H9 (cell line): ENCODE data around the gene FOLR1. TPM values are rescaled to one million over a fixed set of nuclear protein-coding genes. Genes with fewer than 3 reads are reported as not detected.

Source experiments
- DNase-seq: peaks from one replicate; pipeline ENCODE4 v3.0.0-alpha.2; 2017
- H2AFZ ChIP-seq: one replicate; pipeline ENCODE4 v1.6.1; 2013; ENCODE audit warnings: mild to moderate bottlenecking, low read length, control low read depth, moderate library complexity
- H2AK5ac ChIP-seq: 2 replicates; pipeline ENCODE4 v1.6.1; 2013; ENCODE audit warnings: low read length, control low read depth, mixed read lengths; ENCODE audit not compliant: insufficient read length
- H2BK120ac ChIP-seq: one replicate; pipeline ENCODE4 v1.6.1; 2013; ENCODE audit warnings: low read depth, mild to moderate bottlenecking, low read length, control low read depth, inconsistent platforms; ENCODE audit not compliant: poor library complexity, severe bottlenecking
- H2BK12ac ChIP-seq: 2 replicates; pipeline ENCODE4 v1.6.1; 2013; ENCODE audit warnings: low read length, control low read depth, mixed read lengths, low read depth; ENCODE audit not compliant: insufficient read length
- H2BK15ac ChIP-seq: 2 replicates; pipeline ENCODE4 v1.6.1; 2013; ENCODE audit warnings: low read depth, low read length, control low read depth
- H2BK20ac ChIP-seq: one replicate; pipeline ENCODE4 v1.6.1; 2013; ENCODE audit warnings: low read depth, mild to moderate bottlenecking, low read length, control low read depth, inconsistent platforms; ENCODE audit not compliant: poor library complexity, severe bottlenecking
- H2BK5ac ChIP-seq: 2 replicates; pipeline ENCODE4 v1.6.1; 2013; ENCODE audit warnings: low read length, control low read depth, mixed read lengths; ENCODE audit not compliant: insufficient read length
- H3K14ac ChIP-seq: 2 replicates; pipeline ENCODE4 v1.6.1; 2013; ENCODE audit warnings: low read length, control low read depth; ENCODE audit not compliant: insufficient read depth
- H3K18ac ChIP-seq: 2 replicates; pipeline ENCODE4 v1.6.1; 2013; ENCODE audit warnings: low read depth, mild to moderate bottlenecking, mixed read lengths, low read length, control low read depth; ENCODE audit not compliant: insufficient read length
- H3K23ac ChIP-seq: 2 replicates; pipeline ENCODE4 v1.6.1; 2013; ENCODE audit warnings: low read length, control low read depth, mixed read lengths, low read depth; ENCODE audit not compliant: insufficient read length
- H3K23me2 ChIP-seq: 2 replicates; pipeline ENCODE4 v1.6.1; 2013; ENCODE audit warnings: low read depth, mild to moderate bottlenecking, mixed read lengths, low read length, control low read depth; ENCODE audit not compliant: insufficient read length, poor library complexity, severe bottlenecking
- H3K27ac ChIP-seq: 2 replicates; pipeline ENCODE4 v1.5.1; 2013; ENCODE audit warnings: low read length, control low read depth, mixed read lengths, low read depth; ENCODE audit not compliant: insufficient read length
- H3K27me3 ChIP-seq: 2 replicates; pipeline ENCODE4 v1.6.1; 2013; ENCODE audit warnings: low read length, control low read depth, inconsistent platforms; ENCODE audit not compliant: insufficient read depth
- H3K4ac ChIP-seq: 2 replicates; pipeline ENCODE4 v1.6.1; 2013; ENCODE audit warnings: low read depth, mild to moderate bottlenecking, control low read depth, inconsistent platforms, low read length, moderate library complexity
- H3K4me1 ChIP-seq: 2 replicates; pipeline ENCODE4 v1.6.1; 2013; ENCODE audit warnings: low read length, control low read depth, inconsistent platforms; ENCODE audit not compliant: insufficient read depth
- H3K4me2 ChIP-seq: 2 replicates; pipeline ENCODE4 v1.6.1; 2013; ENCODE audit warnings: low read length, control low read depth, mixed read lengths; ENCODE audit not compliant: insufficient read length, insufficient read depth
- H3K56ac ChIP-seq: 2 replicates; pipeline ENCODE4 v1.6.1; 2013; ENCODE audit warnings: low read depth, mild to moderate bottlenecking, mixed read lengths, low read length, control low read depth; ENCODE audit not compliant: insufficient read length
- H3K79me1 ChIP-seq: 2 replicates; pipeline ENCODE4 v1.6.1; 2013; ENCODE audit warnings: low read depth, mild to moderate bottlenecking, moderate library complexity, low read length, control low read depth, inconsistent platforms; ENCODE audit not compliant: insufficient read depth, poor library complexity, severe bottlenecking
- H3K79me2 ChIP-seq: 2 replicates; pipeline ENCODE4 v1.6.1; 2013; ENCODE audit warnings: low read length, control low read depth, inconsistent platforms; ENCODE audit not compliant: insufficient read depth
- H3K9ac ChIP-seq: 2 replicates; pipeline ENCODE4 v1.6.1; 2013; ENCODE audit warnings: low read length, control low read depth, mixed read lengths; ENCODE audit not compliant: insufficient read length; ENCODE audit errors: extremely low read depth
- H3K9me3 ChIP-seq: one replicate; pipeline ENCODE4 v1.6.1; 2013; ENCODE audit warnings: low read depth, low read length, inconsistent platforms; ENCODE audit not compliant: control insufficient read depth
- H3T11ph ChIP-seq: one replicate; pipeline ENCODE4 v1.6.1; 2013; ENCODE audit warnings: mild to moderate bottlenecking, low read length, control low read depth, inconsistent platforms
- H4K20me1 ChIP-seq: one replicate; pipeline ENCODE4 v1.6.1; 2013; ENCODE audit not compliant: control insufficient read depth, insufficient read length, insufficient read depth
- H4K5ac ChIP-seq: 2 replicates; pipeline ENCODE4 v1.6.1; 2013; ENCODE audit warnings: low read depth, mild to moderate bottlenecking, mixed read lengths, low read length, control low read depth; ENCODE audit not compliant: insufficient read length
- H4K8ac ChIP-seq: replicated peaks from 2 replicates; pipeline ENCODE4 v1.6.1; 2013; ENCODE audit warnings: low read length, control low read depth, mixed read lengths, low read depth; ENCODE audit not compliant: insufficient read length
- H4K91ac ChIP-seq: 2 replicates; pipeline ENCODE4 v1.6.1; 2013; ENCODE audit warnings: low read depth, mild to moderate bottlenecking, moderate library complexity, mixed read lengths, low read length, control low read depth; ENCODE audit not compliant: insufficient read length
- H3K27ac Mint-ChIP-seq, 3 experiments: 2 replicates in 2 of 3; 3 replicates in 1 of 3; pipeline ENCODE4 v1.8.0; 2020 to 2021; ENCODE audit warnings: mixed read lengths in 3 of 3, mild to moderate bottlenecking in 1 of 3, moderate library complexity in 1 of 3
- H3K27me3 Mint-ChIP-seq: 2 replicates; pipeline ENCODE4 v1.8.0; 2021; ENCODE audit warnings: low read depth, mild to moderate bottlenecking, moderate library complexity, mixed read lengths
- H3K36me3 Mint-ChIP-seq, 3 experiments: 2 replicates in 2 of 3; 3 replicates in 1 of 3; pipeline ENCODE4 v1.8.0; 2020 to 2021; ENCODE audit warnings: low read depth in 3 of 3, mixed read lengths in 3 of 3; ENCODE audit not compliant: insufficient read depth in 1 of 3
- H3K4me1 Mint-ChIP-seq, 2 experiments: 2 replicates each; pipeline ENCODE4 v1.8.0; 2020; ENCODE audit warnings: mixed read lengths in 2 of 2
- H3K4me3 Mint-ChIP-seq, 2 experiments: 2 replicates in 1 of 2; 3 replicates in 1 of 2; pipeline ENCODE4 v1.8.0; 2020 to 2021; ENCODE audit warnings: mild to moderate bottlenecking in 2 of 2, mixed read lengths in 2 of 2, moderate library complexity in 1 of 2
- H3K9me3 Mint-ChIP-seq, 2 experiments: 2 replicates in 1 of 2; 3 replicates in 1 of 2; pipeline ENCODE4 v1.8.0; 2020; ENCODE audit warnings: mild to moderate bottlenecking in 2 of 2, mixed read lengths in 2 of 2, moderate library complexity in 1 of 2
- WGBS: extraction: QIAGEN DNeasy Blood & Tissue Kit; methylation state at CpG from one replicate; pipeline ENCODE4 v1.1.7; 2013; ENCODE audit warnings: missing lambda C conversion rate, low lambda C conversion rate, mixed read lengths; ENCODE audit not compliant: insufficient read length; ENCODE audit errors: extremely low coverage; 5-methylcytosine and 5-hydroxymethylcytosine counted together
- total RNA-seq: library from RNA; stranded (reverse); gene quantifications from 2 replicates; pipeline ENCODE4 v1.2.1, GENCODE V29; 2021
- TF ChIP-seq, protein P1 (sequence below): fragments of 200-600 bp; sonication (generic); conservative IDR thresholded peaks from 3 replicates; pipeline ENCODE4 v1.8.0; 2021; ENCODE audit warnings: antibody characterized with exemption, mild to moderate bottlenecking

Gene FOLR1
- total RNA-seq, 1 experiment from 2014 or later, result 0.92 TPM

- H2BK20ac ChIP-seq, result no peak overlapping the region
- Mint-ChIP-seq H3K27ac (no peak overlapping the region), H3K9me3 (no peaks in the 10 kb centered on the region), H3K4me1 (peaks cover 0 to 7% of the 10 kb centered on the region in 2 experiments; a peak in 3 of 4 replicates), H3K4me3 (no peak overlapping the region), H3K36me3 (no peaks in the 10 kb centered on the region), H3K27me3 (peaks cover 6% of the 10 kb centered on the region)
- no peak overlapping the region for H3T11ph ChIP-seq
- H3K27ac ChIP-seq, result no peak overlapping the region
- no peak overlapping the region for H3K14ac ChIP-seq
- no CpG with 5 or more reads among the region's 3 CpGs for WGBS
- H3K23ac ChIP-seq, result no peak overlapping the region
- no peak overlapping the region for H2BK120ac ChIP-seq
- no peaks in the 10 kb centered on the region for H4K20me1 ChIP-seq
- H3K4ac ChIP-seq, result no peak overlapping the region
- no peak overlapping the region for H2AFZ ChIP-seq
- no peaks in the 10 kb centered on the region for H3K79me2 ChIP-seq
- H2BK15ac ChIP-seq, result no peak overlapping the region
- H2BK12ac ChIP-seq, result no peak overlapping the region
- no peak overlapping the region for H2AK5ac ChIP-seq
- no peaks in the 10 kb centered on the region for H3K4me1 ChIP-seq
- no peaks in the 10 kb centered on the region for H3K23me2 ChIP-seq
- no peak overlapping the region for H4K91ac ChIP-seq
- H3K56ac ChIP-seq, result no peak overlapping the region
- no peaks in the 10 kb centered on the region for H3K79me1 ChIP-seq
- no peak overlapping the region for H3K4me2 ChIP-seq
- no peak overlapping the region for H3K9ac ChIP-seq
- no peaks in the 10 kb centered on the region for H3K9me3 ChIP-seq
- no peak overlapping the region for H4K5ac ChIP-seq
- H4K8ac ChIP-seq, result no peak overlapping the region
- no peak overlapping the region for H2BK5ac ChIP-seq
- no peak overlapping the region for H3K18ac ChIP-seq
- TF ChIP-seq, protein P1, sequence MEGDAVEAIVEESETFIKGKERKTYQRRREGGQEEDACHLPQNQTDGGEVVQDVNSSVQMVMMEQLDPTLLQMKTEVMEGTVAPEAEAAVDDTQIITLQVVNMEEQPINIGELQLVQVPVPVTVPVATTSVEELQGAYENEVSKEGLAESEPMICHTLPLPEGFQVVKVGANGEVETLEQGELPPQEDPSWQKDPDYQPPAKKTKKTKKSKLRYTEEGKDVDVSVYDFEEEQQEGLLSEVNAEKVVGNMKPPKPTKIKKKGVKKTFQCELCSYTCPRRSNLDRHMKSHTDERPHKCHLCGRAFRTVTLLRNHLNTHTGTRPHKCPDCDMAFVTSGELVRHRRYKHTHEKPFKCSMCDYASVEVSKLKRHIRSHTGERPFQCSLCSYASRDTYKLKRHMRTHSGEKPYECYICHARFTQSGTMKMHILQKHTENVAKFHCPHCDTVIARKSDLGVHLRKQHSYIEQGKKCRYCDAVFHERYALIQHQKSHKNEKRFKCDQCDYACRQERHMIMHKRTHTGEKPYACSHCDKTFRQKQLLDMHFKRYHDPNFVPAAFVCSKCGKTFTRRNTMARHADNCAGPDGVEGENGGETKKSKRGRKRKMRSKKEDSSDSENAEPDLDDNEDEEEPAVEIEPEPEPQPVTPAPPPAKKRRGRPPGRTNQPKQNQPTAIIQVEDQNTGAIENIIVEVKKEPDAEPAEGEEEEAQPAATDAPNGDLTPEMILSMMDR, result no peak
- no peak for DNase-seq
- H3K27me3 ChIP-seq, result no peaks in the 10 kb centered on the region
Measured at GRCh38 chr11:72208281-72208680, 16.3 kb downstream of the FOLR1 start.
